Stimulated activated CD4-positive, alpha-beta T cell treated with anti-CD3 and anti-CD28 coated beads, Interleukin-15, amount 100 ng/mL, for 48 hours (primary cell): ENCODE measurements around the gene ASPG.
"Not testable (repeated sequence)": the region's sequence is repeated elsewhere in the genome, so short reads cannot be mapped to it uniquely, and the experiment has no call there.

Source experiments
- DNase-seq, 2 donors: peaks; one replicate each; pipeline ENCODE4 v3.0.0-alpha.2; 2020; ENCODE audit warnings: low read depth in 2 of 2

ASPG gene

GRCh38 chr14:104146651-104147345, 61.3 kb downstream of the ASPG start:
- no peak for DNase-seq

GRCh38 chr14:104147346-104148125, 62.0 kb downstream of the ASPG start:
- DNase-seq: no peak

GRCh38 chr14:104148433-104149277, 63.2 kb downstream of the ASPG start:
- DNase-seq: no peak

- DNase-seq: no peak
These were observed 63.7 kb downstream of the ASPG start for GRCh38 chr14:104149278-104149595.

- no peak for DNase-seq
These were observed 64.2 kb downstream of the ASPG start for GRCh38 chr14:104149617-104150135.

GRCh38 chr14:104150136-104151025, 64.9 kb downstream of the ASPG start:
- DNase-seq: no peak

GRCh38 chr14:104151026-104151381, 65.5 kb downstream of the ASPG start:
- no peak for DNase-seq

- DNase-seq: no peak
These were observed 66.2 kb downstream of the ASPG start for GRCh38 chr14:104151566-104152245.

- DNase-seq: no peak
These were observed 66.7 kb downstream of the ASPG start for GRCh38 chr14:104152246-104152575.

GRCh38 chr14:104152686-104153393, 67.3 kb downstream of the ASPG start:
- DNase-seq: no peak

- DNase-seq: not testable (repeated sequence)
These were observed 67.9 kb downstream of the ASPG start for GRCh38 chr14:104153394-104153755.

GRCh38 chr14:104154246-104154645, 68.7 kb downstream of the ASPG start:
- no peak for DNase-seq

- no peak for DNase-seq
These were observed 70.0 kb downstream of the ASPG start for GRCh38 chr14:104155513-104155912.

- no peak for DNase-seq
These were observed 70.6 kb downstream of the ASPG start for GRCh38 chr14:104156142-104156541.

- DNase-seq: no peak
These were observed 71.8 kb downstream of the ASPG start for GRCh38 chr14:104157016-104157928.

GRCh38 chr14:104158827-104159798, 73.6 kb downstream of the ASPG start:
- no peak for DNase-seq

- no peak for DNase-seq
These were observed 74.5 kb downstream of the ASPG start for GRCh38 chr14:104159990-104160389.
